Mesothelial cell of epicardium (in vitro differentiated cells): ENCODE measurements around the gene BHLHE40. TPM values are rescaled to one million over a fixed set of nuclear protein-coding genes. Genes with fewer than 3 reads are reported as not detected.

Source experiments
- DNase-seq, 2 experiments: peaks; one replicate each; pipeline ENCODE4 v3.0.0; 2021; ENCODE audit warnings: low spot score in 2 of 2; ENCODE audit not compliant: unreplicated experiment in 2 of 2
- H3K27ac Mint-ChIP-seq: 2 replicates; pipeline ENCODE4 v1.8.0; 2021; ENCODE audit warnings: mixed read lengths
- H3K27me3 Mint-ChIP-seq: 2 replicates; pipeline ENCODE4 v1.8.0; 2021; ENCODE audit warnings: low read depth, mixed read lengths
- H3K36me3 Mint-ChIP-seq: 2 replicates; pipeline ENCODE4 v1.8.0; 2021; ENCODE audit warnings: mixed read lengths
- H3K4me1 Mint-ChIP-seq: 2 replicates; pipeline ENCODE4 v1.8.0; 2021; ENCODE audit warnings: mixed read lengths
- H3K4me3 Mint-ChIP-seq: 2 replicates; pipeline ENCODE4 v1.8.0; 2021; ENCODE audit warnings: mild to moderate bottlenecking, moderate library complexity, mixed read lengths
- H3K9me3 Mint-ChIP-seq: 2 replicates; pipeline ENCODE4 v1.8.0; 2021; ENCODE audit warnings: mixed read lengths
- total RNA-seq: library from RNA; stranded (reverse); gene quantifications from 3 replicates; pipeline ENCODE4 v1.2.1, GENCODE V29; 2021
- TF ChIP-seq, protein P1 (sequence below): fragments of 200-600 bp; sonication (generic); IDR thresholded peaks from one replicate; pipeline ENCODE4 v1.5.0; 2021; ENCODE audit warnings: antibody characterized with exemption; ENCODE audit not compliant: unreplicated experiment

BHLHE40 gene
- total RNA-seq, 1 donor from 2014 or later = 37.6 TPM

DNA sequence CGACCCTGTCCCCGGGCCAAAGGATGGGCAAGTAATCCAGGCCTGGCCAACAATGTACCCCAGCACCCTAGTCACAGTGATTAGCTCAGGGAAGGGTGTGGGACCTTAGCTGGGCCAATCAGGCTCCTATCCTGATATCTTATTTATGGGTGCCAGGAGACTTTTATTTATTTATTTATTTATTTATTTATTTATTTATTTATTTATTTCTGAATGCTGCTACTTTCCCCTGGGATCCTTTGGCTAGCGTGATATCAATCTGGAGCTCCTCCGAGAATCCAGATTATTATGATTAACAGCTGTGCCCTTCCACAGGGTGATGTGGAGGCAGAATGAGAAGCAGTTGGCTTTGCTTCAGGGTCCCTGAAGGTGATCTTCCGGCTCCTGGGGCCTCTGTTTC, 32.2 kb upstream of the BHLHE40 start:
- TF ChIP-seq, protein P1, sequence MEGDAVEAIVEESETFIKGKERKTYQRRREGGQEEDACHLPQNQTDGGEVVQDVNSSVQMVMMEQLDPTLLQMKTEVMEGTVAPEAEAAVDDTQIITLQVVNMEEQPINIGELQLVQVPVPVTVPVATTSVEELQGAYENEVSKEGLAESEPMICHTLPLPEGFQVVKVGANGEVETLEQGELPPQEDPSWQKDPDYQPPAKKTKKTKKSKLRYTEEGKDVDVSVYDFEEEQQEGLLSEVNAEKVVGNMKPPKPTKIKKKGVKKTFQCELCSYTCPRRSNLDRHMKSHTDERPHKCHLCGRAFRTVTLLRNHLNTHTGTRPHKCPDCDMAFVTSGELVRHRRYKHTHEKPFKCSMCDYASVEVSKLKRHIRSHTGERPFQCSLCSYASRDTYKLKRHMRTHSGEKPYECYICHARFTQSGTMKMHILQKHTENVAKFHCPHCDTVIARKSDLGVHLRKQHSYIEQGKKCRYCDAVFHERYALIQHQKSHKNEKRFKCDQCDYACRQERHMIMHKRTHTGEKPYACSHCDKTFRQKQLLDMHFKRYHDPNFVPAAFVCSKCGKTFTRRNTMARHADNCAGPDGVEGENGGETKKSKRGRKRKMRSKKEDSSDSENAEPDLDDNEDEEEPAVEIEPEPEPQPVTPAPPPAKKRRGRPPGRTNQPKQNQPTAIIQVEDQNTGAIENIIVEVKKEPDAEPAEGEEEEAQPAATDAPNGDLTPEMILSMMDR = no peak
- H3K27me3 Mint-ChIP-seq = no peaks in the 10 kb centered on the region
- H3K4me1 Mint-ChIP-seq = no peaks in the 10 kb centered on the region
- no peak overlapping the region for H3K4me3 Mint-ChIP-seq
- no peak for DNase-seq
- no peak overlapping the region for H3K27ac Mint-ChIP-seq
- peaks cover 13% of the 10 kb centered on the region for H3K9me3 Mint-ChIP-seq
- no peaks in the 10 kb centered on the region for H3K36me3 Mint-ChIP-seq

DNA sequence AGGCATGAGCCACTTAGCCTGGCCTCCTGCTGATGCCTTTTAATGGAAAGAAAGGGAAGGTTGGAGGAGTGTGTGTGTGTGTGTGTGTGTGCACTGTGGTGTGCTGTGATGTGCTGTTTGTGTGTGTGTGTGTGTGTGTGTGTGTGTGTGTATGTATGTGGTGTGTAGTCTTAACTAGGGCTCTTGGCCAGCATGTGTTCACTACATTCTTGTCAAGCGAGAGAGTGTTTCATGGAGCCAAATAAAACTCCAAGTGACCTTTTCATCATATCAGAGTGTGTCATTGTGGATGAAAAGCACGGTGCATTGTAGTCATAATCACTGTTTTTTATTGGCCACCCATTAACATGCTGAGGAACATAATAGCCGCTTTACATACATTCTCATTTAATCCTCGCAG, 30.8 kb upstream of the BHLHE40 start:
- Mint-ChIP-seq H3K27ac (no peak overlapping the region), H3K4me3 (no peak overlapping the region), H3K4me1 (no peaks in the 10 kb centered on the region), H3K27me3 (no peaks in the 10 kb centered on the region), H3K36me3 (no peaks in the 10 kb centered on the region), H3K9me3 (peaks cover 13% of the 10 kb centered on the region)
- TF ChIP-seq, protein P1 = no peak
- no peak for DNase-seq

DNA sequence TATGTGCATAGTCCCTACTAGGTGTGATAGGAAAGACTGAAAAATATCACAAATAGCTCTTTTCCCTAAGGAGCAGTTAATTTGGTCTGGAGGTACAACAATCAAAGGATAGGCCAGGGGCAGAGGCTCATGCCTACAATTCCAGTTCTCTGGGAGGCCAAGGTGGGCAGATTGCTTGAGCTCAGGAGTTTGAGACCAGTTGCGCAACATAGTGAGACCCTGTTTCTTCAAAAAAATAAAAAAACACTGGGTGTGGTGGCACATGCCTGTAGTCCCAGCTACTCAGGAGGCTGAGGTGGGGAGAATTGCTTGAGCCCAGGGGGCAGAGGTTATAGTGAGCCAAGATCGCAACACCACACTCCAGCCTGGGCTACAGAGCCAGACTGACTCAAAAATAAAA, 30.2 kb upstream of the BHLHE40 start:
- no peak for DNase-seq
- H3K9me3 Mint-ChIP-seq = peaks cover 11% of the 10 kb centered on the region
- no peaks in the 10 kb centered on the region for H3K27me3 Mint-ChIP-seq
- H3K4me1 Mint-ChIP-seq = no peaks in the 10 kb centered on the region
- no peaks in the 10 kb centered on the region for H3K36me3 Mint-ChIP-seq
- no peak overlapping the region for H3K27ac Mint-ChIP-seq
- TF ChIP-seq, protein P1 = no peak
- H3K4me3 Mint-ChIP-seq = no peak overlapping the region

DNA sequence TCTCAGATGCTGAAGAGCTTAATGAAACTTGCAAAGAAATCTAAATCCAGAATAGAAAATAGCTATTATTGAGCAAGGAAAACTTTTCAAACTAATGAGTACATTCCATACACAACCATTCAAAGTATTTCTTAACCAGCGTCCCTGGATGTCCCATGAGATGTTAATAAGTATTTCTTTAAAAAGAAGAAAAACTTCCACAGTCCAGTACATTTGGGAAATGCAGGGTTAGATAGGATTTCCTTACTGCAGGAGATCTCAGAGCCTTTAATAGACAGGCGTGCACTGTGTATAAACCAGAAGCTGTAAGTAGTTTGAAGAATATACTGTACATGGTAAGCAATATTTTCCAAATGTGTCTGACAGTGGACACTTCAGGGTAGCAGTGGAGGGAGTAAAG, 29.6 kb upstream of the BHLHE40 start:
- H3K36me3 Mint-ChIP-seq = no peaks in the 10 kb centered on the region
- no peaks in the 10 kb centered on the region for H3K27me3 Mint-ChIP-seq
- TF ChIP-seq, protein P1 = no peak
- peaks cover 5% of the 10 kb centered on the region for H3K9me3 Mint-ChIP-seq
- DNase-seq = no peak
- H3K27ac Mint-ChIP-seq = no peak overlapping the region
- H3K4me1 Mint-ChIP-seq = no peaks in the 10 kb centered on the region
- no peak overlapping the region for H3K4me3 Mint-ChIP-seq

GRCh38 chr3:4950351-4950784, 28.9 kb upstream of the BHLHE40 start:
- DNase-seq = no peak
- H3K4me1 Mint-ChIP-seq = no peaks in the 10 kb centered on the region

More at GRCh38 chr3:4950351-4950784, 28.9 kb upstream of the BHLHE40 start:
- Mint-ChIP-seq H3K27me3 (no peaks in the 10 kb centered on the region), H3K36me3 (no peaks in the 10 kb centered on the region), H3K27ac (no peak overlapping the region), H3K9me3 (no peaks in the 10 kb centered on the region), H3K4me3 (no peak overlapping the region)
- TF ChIP-seq, protein P1 = no peak
